Ovary (tissue), 10 donors: ENCODE measurements around the gene TNFSF8. TPM values are rescaled to one million over a fixed set of nuclear protein-coding genes. Genes with fewer than 3 reads are reported as not detected.

Experiments
- DNase-seq, 5 donors: peaks; one replicate each; pipeline ENCODE4 v3.0.0-alpha.2; 2019 to 2020
- H3K27ac ChIP-seq, 2 donors: fragments of 200-600 bp; one replicate each; pipeline versions ENCODE4 v1.5.1 to v1.8.0; 2019 to 2022
- H3K27me3 ChIP-seq: fragments of 200-600 bp; one replicate; pipeline ENCODE4 v1.8.0; 2022
- H3K36me3 ChIP-seq: fragments of 200-600 bp; sonication (generic); one replicate; pipeline ENCODE4 v1.5.1; 2019
- H3K4me1 ChIP-seq: one replicate; pipeline ENCODE4 v1.8.1; 2013; ENCODE audit warnings: mild to moderate bottlenecking, moderate library complexity; ENCODE audit not compliant: insufficient read depth
- H3K4me3 ChIP-seq: fragments of 200-600 bp; sonication (generic); one replicate; pipeline ENCODE4 v1.5.1; 2017
- H3K9me3 ChIP-seq, 2 donors: fragments of 200-600 bp in 1 of 2; sonication (generic) in 1 of 2; one replicate each; pipeline versions ENCODE4 v1.5.1 to v1.8.1; 2013 to 2019; ENCODE audit warnings: mild to moderate bottlenecking in 1 of 2, moderate library complexity in 1 of 2
- EP300 ChIP-seq: sonication (generic); formaldehyde crosslinking; IDR thresholded peaks from one replicate; pipeline ENCODE4 v1.6.1; 2017; ENCODE audit warnings: antibody characterized with exemption
- POLR2A ChIP-seq: fragments of 450-650 bp; IDR thresholded peaks from one replicate; pipeline ENCODE4 v1.6.1; 2017; ENCODE audit warnings: antibody characterized with exemption, mild to moderate bottlenecking, moderate library complexity
- WGBS, 3 donors: extraction: QIAGEN DNeasy Blood & Tissue Kit in 1 of 3; methylation state at CpG; one replicate each; pipeline versions ENCODE4 v1.1.5 to v1.1.7; 2013 to 2017; 5-methylcytosine and 5-hydroxymethylcytosine counted together
- intact Hi-C, 4 donors: fragments of 100-400 bp; cut with DNase I; formaldehyde crosslinking; loops; one replicate each; pipeline versions ENCODE4 v1.11.0 to v1.15.1; 2022 to 2023
- long read RNA-seq, 3 donors: library from polyadenylated mRNA in 2 of 3; unstranded in 2 of 3; transcript quantifications; one replicate each; pipeline ENCODE4 v2.0.0 and lab custom pipeline, GENCODE V29; 2021 to 2026
- polyA plus RNA-seq, 2 donors: library from polyadenylated mRNA; stranded (reverse); fragments of 200-250 nt in 1 of 2; fragments of 350-450 nt in 1 of 2; fragmentation: Illumina TruSeq in 1 of 2; extraction: RNeasy Lipid Tissue Mini Kit (QIAGEN cat#74804) in 1 of 2; gene quantifications; one replicate each; pipeline ENCODE4 v1.2.3, GENCODE V29; 2013 to 2014
- total RNA-seq, 7 donors: library from RNA; depleted of rRNA in 2 of 7; stranded (reverse); fragments of >200 nt in 2 of 7; fragmentation: NEBNext Ultra II Directional in 3 of 7; extraction: Animal tissue kit (Norgen Biotek cat#: 25700) in 3 of 7; gene quantifications; one replicate each; pipeline versions ENCODE4 v1.1.0 to v1.2.4, GENCODE V29; 2016 to 2023
- TF ChIP-seq, protein P1 (sequence below), 3 donors: fragments of 450-650 bp in 2 of 3; fragments of 200-600 bp in 1 of 3; IDR thresholded peaks; one replicate each; pipeline versions ENCODE4 v1.5.1 to v1.8.0; 2016 to 2022; ENCODE audit warnings: antibody characterized with exemption in 3 of 3, mild to moderate bottlenecking in 1 of 3
- donor health status: DM: no; HTN: no; CAD: no; lungs with moderate emphysema.
- donor health status: DM: no; HTN: no; CAD: no.
- donor health status: Bipolar disorder and iron deficiency.
- donor health status: DM: yes; HTN: yes; CAD: no.
- donor health status: DM: no; HTN: no; CAD: no.
- donor health status: DM: yes; HTN: yes; CAD: no.

TNFSF8 gene, protein sequence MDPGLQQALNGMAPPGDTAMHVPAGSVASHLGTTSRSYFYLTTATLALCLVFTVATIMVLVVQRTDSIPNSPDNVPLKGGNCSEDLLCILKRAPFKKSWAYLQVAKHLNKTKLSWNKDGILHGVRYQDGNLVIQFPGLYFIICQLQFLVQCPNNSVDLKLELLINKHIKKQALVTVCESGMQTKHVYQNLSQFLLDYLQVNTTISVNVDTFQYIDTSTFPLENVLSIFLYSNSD
- 1 to 10 TPM in 4 of 7 donors, under 1 TPM in 3; 0.45 to 1.6 (median 1.0) TPM for total RNA-seq
- 1 to 10 TPM in 1 of 2 donors, under 1 TPM in 1; 0.38 to 5.2 TPM for polyA plus RNA-seq
- long read RNA-seq, donor 1, partial matches to known transcripts = 0 of 1 reads
- long read RNA-seq, donor 1, other reads (novel, unspliced or antisense) = 1 of 1 reads
- long read RNA-seq, donor 2 = 0 reads
- long read RNA-seq, donor 3, partial matches to known transcripts = 0 of 1 reads
- long read RNA-seq, donor 3, other reads (novel, unspliced or antisense) = 1 of 1 reads

GRCh38 chr9:114930056-114930812 lies at the start of gene TNFSF8:
TNFSF8 (minus strand) TSS chr9:114930591; CDS start chr9:114930303, 288 bp downstream.
- H3K4me3 ChIP-seq = no peak within 1 kb of the TSS
- no peaks in the 10 kb centered on the region for H3K4me1 ChIP-seq
- intact Hi-C loops = no loop called here
- DNase-seq = no peak
- no peak within 1 kb of the TSS for H3K27ac ChIP-seq
- H3K27me3 ChIP-seq = no peaks in the 10 kb centered on the region
- WGBS, 3 donors = 85 to 88% (median 87%) methylated on average over 24 of the region's 24 CpGs
- no peaks in the 10 kb centered on the region for H3K36me3 ChIP-seq
- H3K9me3 ChIP-seq = no peaks in the 10 kb centered on the region
- TF ChIP-seq POLR2A = no peak

- Histone ChIP-seq H3K36me3 (no peaks in the 10 kb centered on the region), H3K27ac (no peak overlapping the region), H3K4me3 (no peak overlapping the region), H3K27me3 (no peaks in the 10 kb centered on the region), H3K4me1 (no peaks in the 10 kb centered on the region), H3K9me3 (no peaks in the 10 kb centered on the region)
- TF ChIP-seq EP300 = no peak
- TF ChIP-seq POLR2A = no peak
- TF ChIP-seq, protein P1, sequence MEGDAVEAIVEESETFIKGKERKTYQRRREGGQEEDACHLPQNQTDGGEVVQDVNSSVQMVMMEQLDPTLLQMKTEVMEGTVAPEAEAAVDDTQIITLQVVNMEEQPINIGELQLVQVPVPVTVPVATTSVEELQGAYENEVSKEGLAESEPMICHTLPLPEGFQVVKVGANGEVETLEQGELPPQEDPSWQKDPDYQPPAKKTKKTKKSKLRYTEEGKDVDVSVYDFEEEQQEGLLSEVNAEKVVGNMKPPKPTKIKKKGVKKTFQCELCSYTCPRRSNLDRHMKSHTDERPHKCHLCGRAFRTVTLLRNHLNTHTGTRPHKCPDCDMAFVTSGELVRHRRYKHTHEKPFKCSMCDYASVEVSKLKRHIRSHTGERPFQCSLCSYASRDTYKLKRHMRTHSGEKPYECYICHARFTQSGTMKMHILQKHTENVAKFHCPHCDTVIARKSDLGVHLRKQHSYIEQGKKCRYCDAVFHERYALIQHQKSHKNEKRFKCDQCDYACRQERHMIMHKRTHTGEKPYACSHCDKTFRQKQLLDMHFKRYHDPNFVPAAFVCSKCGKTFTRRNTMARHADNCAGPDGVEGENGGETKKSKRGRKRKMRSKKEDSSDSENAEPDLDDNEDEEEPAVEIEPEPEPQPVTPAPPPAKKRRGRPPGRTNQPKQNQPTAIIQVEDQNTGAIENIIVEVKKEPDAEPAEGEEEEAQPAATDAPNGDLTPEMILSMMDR (IDR thresholded peaks at IDR 0.05) = no peak
- intact Hi-C loops = no loop called here
- 82 to 89% (median 85%) methylated on average over 2 of the region's 2 CpGs for WGBS, 3 donors
- DNase-seq = no peak
These were observed 42.8 kb upstream of the TNFSF8 start for GRCh38 chr9:114973216-114973615.

- TF ChIP-seq, protein P1 (IDR thresholded peaks at IDR 0.05) = no peak
- no peak for TF ChIP-seq EP300
- TF ChIP-seq POLR2A = no peak
- Histone ChIP-seq H3K4me3 (no peak overlapping the region), H3K4me1 (no peaks in the 10 kb centered on the region), H3K27ac (no peak overlapping the region), H3K9me3 (no peaks in the 10 kb centered on the region), H3K27me3 (no peaks in the 10 kb centered on the region), H3K36me3 (no peaks in the 10 kb centered on the region)
- 66 to 71% (median 67%) methylated on average over 3 of the region's 3 CpGs for WGBS, 3 donors
- no peak for DNase-seq
- intact Hi-C loops = no loop called here
These were observed 42.2 kb upstream of the TNFSF8 start for GRCh38 chr9:114972510-114973136.

DNA sequence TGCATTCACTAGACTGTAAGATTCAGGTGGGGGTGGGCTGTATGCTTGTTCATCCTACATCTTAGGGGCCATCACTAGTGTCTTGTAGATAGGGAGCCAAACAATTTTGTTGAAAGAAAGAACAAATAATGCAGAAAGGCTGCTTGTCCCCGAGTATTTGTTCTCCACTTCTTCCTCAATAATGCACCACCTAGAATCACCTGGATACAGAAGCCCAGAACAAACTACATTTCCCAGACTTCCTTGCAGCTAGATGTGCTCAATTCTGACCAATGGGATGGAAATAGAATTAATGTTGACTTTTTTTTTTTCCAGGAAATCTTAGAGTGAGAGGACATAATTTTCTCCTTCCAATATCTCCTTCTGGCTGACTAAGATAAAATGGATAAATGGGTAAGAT lies 38.9 kb upstream of the TNFSF8 start:
- Histone ChIP-seq H3K4me3 (no peak overlapping the region), H3K27me3 (no peaks in the 10 kb centered on the region), H3K27ac (no peak overlapping the region), H3K4me1 (no peaks in the 10 kb centered on the region), H3K9me3 (no peaks in the 10 kb centered on the region), H3K36me3 (no peaks in the 10 kb centered on the region)
- TF ChIP-seq EP300 (no peak), POLR2A (no peak)
- TF ChIP-seq, protein P1 (IDR thresholded peaks at IDR 0.05) = no peak
- intact Hi-C loops = no loop called here
- DNase-seq = no peak
- WGBS, 3 donors = 44 to 79% (median 69%) methylated on average over 1 of the region's 1 CpG
